ENCODE data around the gene KCNN4.
"Not testable (repeated sequence)": the region's sequence is repeated elsewhere in the genome, so short reads cannot be mapped to it uniquely, and the experiment has no call there.

The KCNN4 gene

DNA sequence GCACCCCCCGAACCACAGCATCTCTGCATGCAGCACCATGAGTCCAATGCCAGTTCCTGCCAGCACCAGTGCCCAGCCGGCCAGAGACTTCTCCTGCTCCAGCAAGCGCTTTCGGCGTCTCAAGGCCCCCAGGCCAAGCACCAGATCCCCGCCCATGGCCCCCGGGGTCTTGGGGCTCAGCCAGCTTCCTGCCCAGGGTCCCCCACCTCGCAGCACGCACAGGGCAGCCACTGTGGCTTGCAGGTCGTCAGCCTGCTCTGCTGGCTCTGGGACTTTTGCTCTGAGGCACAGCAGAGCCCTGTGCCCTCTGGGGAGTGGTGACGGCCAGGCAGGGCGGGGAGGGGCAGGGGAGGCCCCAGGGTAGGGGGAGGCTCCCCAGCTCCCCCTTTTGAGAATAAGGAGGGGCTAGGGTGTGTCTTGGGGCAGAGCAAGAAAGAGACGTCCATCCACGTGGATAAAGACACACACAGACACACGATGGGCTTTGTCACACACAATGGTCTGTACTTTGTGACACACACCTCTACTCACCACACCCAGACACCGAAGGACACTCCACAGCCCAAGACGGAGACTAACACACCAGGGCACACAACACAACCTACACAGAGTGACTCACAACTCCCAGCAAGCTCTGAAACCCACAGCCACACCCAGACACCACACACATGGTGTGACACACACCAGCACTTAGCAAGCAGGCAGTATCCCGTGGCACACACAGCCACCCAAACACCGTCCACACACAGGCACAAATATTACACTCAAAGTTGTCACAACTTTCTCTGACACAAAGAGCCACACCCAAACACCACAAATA, at the start of gene KCNN4:
Gene KCNN4 (minus strand): TSS at position 268 of the 820 bp plus-strand sequence. CDS start 112 bp downstream, at position 156.
- DNase-seq (ENCODE audit: low read depth) = peak; percentile 62

- DNase-seq (ENCODE audit: low read depth) = peak; percentile 79
Observed at GRCh38 chr19:43826787-43827754, 46.3 kb upstream of the KCNN4 start, which contains the start of gene ZNF283. Gene ZNF283 (plus strand): TSS chr19:43827321. CDS start chr19:43833505, 6,184 bp downstream.

GRCh38 chr19:43824572-43824971, 43.8 kb upstream of the KCNN4 start:
- not testable (repeated sequence) for DNase-seq (ENCODE audit: low read depth)

DNA sequence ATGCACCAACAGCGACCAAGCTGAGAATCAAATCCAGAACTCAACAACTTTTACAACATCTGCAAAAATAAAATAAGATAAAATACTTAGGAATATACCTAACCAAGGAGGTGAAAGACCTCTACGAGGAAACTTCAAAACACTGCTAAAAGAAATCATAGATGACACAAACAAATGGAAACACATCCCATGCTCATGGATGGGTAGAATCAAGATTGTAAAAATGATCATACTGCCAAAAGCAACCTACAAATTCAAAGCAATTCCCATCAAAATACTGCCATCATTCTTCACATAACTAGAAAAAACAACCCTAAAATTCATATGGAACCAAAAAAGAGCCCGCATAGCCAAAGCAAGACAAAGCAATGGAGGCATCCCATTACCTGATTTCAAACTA, 43.1 kb upstream of the KCNN4 start:
- DNase-seq (ENCODE audit: low read depth) = not testable (repeated sequence)

DNA sequence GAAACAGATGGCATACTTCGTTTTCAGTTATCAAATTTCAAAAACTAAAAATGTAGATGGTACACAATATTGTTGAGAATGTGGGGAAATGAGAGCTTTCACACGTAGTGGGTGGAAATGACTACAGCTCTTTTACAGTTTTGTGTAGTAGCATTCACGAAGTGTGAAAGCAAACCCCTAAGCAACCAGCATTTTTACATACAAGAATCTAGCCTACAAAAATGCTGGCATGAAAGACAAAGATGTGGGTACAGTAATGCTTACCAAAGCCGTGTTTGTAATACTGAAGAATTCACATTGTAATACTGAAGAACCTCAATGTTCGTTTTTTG, 40.1 kb upstream of the KCNN4 start:
- no peak for DNase-seq (ENCODE audit: low read depth)

- peak; percentile 27 for DNase-seq (ENCODE audit: low read depth)
Observed at GRCh38 chr19:43820098-43820883, 39.5 kb upstream of the KCNN4 start.

DNA sequence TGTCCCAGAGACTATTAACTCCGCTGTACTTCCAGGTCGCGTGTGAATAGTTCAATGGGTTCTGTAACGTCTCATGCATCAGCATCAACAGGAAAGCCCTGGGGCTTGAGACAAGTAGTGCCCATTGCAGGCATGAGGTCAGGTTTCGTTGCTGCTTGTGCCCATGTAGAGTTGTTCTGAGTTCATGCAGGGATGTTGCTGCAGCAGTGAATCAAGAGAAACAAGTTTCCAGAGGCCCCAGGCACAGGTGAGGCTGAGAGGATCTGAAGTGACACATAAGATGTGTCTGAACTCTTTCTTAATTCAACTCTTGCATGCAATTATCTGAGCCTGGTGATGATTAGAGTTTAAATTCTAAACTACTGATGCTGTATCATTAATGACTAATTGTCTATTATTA, 37.7 kb upstream of the KCNN4 start:
- no peak for DNase-seq (ENCODE audit: low read depth)

DNA sequence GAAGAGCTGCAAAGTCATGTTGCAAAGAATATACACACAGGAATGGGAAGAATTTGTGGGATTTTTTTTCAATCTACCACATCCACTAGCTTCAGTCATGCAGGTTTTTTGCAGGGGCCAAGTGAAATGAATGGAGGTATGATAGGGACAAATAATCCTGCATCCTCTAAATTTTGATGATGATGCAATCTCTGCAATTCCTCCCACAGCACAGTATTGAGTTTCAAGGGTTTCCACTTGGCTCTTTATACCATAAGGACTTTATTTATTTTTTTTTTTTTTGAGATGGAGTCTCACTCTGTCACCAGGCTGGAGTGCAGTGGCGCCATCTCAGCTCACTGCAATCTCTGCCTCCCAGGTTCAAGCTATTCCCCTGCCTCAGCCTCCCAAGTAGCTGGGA, 36.7 kb upstream of the KCNN4 start:
- DNase-seq (ENCODE audit: low read depth) = not testable (repeated sequence)

GRCh38 chr19:43814663-43815352, 34.0 kb upstream of the KCNN4 start:
- DNase-seq (ENCODE audit: low read depth) = no peak

DNA sequence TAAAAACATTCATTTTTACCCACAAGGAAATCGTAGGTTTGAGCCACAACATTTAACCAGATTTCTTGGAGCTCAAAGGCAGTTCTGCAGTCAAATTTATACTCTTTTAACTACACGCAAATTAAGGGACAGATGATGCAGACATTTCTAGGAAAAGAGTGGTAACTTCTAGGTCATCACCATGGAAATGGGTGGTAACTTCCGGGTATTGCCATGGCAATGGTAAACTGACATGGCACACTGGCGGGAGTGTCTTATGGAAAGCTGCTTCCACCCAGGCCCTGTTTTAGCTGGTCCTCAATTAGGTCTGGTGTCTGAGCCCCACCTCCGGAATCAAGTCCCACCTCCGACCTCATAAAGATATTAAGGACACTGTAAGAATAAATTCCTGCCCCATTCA, 31.9 kb upstream of the KCNN4 start:
- no peak for DNase-seq (ENCODE audit: low read depth)

DNA sequence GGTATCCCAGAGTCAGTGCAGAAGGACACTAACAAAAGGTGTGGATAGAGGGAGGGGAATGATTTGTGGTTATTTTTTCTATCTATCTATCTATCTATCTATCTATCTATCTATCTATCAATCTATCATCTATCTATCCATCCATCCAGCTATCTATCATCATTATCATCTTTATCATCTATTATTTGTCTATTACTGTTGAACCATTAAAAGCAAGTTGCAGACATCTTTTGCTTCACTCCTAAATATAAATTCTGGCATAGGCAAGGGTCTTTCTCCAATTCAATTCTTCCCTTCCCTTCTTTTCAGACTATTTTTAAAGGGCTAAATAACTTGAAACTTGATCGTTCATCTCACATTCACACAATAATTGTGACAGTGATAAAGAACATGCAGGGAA, 31.5 kb upstream of the KCNN4 start:
- no peak for DNase-seq (ENCODE audit: low read depth)

- DNase-seq (ENCODE audit: low read depth) = no peak
Observed at GRCh38 chr19:43811837-43812236, 31.1 kb upstream of the KCNN4 start.

GRCh38 chr19:43809762-43810696, 29.3 kb upstream of the KCNN4 start:
- peak; percentile 37 for DNase-seq (ENCODE audit: low read depth)

GRCh38 chr19:43807651-43808050, 26.9 kb upstream of the KCNN4 start:
- no peak for DNase-seq (ENCODE audit: low read depth)

- no peak for DNase-seq (ENCODE audit: low read depth)
Observed at GRCh38 chr19:43806848-43807247, 26.1 kb upstream of the KCNN4 start.

DNA sequence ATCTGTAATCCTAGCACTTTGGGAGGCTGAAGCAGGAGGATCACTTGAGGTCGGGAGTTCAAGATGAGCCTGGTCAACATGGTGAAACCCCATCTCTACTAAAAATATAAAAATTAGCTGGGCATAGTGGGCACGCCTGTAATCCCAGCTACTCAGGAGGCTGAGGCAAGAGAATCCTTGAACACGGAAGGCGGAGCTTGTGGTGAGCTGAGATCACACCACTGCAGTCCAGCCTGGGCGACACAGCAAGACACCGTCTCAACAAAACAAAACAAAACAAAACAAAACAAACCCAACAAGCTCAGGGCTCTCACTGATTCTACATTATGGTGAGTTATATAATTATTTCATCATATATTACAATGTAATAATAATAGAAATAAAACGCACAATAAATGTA, 25.6 kb upstream of the KCNN4 start:
- DNase-seq (ENCODE audit: low read depth) = not testable (repeated sequence)

DNA sequence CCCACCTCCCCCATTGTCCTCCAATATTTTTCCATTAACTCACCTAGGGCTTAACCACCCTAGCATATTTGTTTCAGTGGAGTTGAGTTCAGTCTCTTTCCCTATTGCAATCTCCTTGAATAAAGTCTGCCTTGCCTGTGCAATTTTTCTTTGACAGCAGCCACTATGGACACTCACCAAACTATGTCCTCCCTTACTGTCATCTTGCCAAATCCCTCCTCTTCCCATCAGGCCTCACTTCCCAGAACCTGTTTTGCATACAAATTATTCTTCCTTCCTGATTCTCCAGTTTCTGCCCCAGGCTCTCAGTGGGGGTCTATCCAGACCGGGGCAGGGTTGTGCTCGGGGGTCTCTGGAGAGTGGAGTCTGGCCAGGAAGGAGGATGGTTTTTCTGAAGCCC, 23.7 kb upstream of the KCNN4 start:
- DNase-seq (ENCODE audit: low read depth) = no peak

GRCh38 chr19:43802216-43802951, 21.6 kb upstream of the KCNN4 start, which contains the start of gene LYPD5:
Gene LYPD5 (minus strand): TSS chr19:43802447. CDS start chr19:43802380, 67 bp downstream.
- DNase-seq (ENCODE audit: low read depth) = no peak

- DNase-seq (ENCODE audit: low read depth) = no peak
Observed at GRCh38 chr19:43799502-43800142, 18.8 kb upstream of the KCNN4 start.
